ENCODE results near the gene PNPLA6. TPM values are rescaled to one million over a fixed set of nuclear protein-coding genes. Genes with fewer than 3 reads are reported as not detected.
A peak's percentile ranks its signal among the peaks of the same experiment; 100 is the strongest.

The PNPLA6 gene
- polyA plus RNA-seq, 4 donors, result 42.4 to 120 (median 78.4) TPM

GRCh38 chr19:7509625-7510024 lies 25.9 kb upstream of the PNPLA6 start:
- Histone ChIP-seq H3K27me3 (ENCODE audit: control insufficient read depth in 3 of 3, insufficient read depth in 3 of 3, low read length in 3 of 3) (peaks cover 0 to 2% (median 0%) of the 10 kb centered on the region in 3 donors), H3K4me1 (ENCODE audit: control insufficient read depth in 3 of 3, insufficient read depth in 2 of 3, low read depth in 1 of 3, low read length in 2 of 3) (peaks cover 0 to 9% (median 3%) of the 10 kb centered on the region in 3 donors), H3K27ac (ENCODE audit: low read depth in 1 of 3, low read length in 2 of 3) (no peak overlapping the region), H3K36me3 (ENCODE audit: control insufficient read depth in 3 of 3, insufficient read depth in 2 of 3, low read depth in 1 of 3, low read length in 3 of 3) (no peaks in the 10 kb centered on the region), H3K9me3 (ENCODE audit: control insufficient read depth in 2 of 2, insufficient read depth in 1 of 2, low read depth in 1 of 2, low read length in 1 of 2) (no peaks in the 10 kb centered on the region), H3K4me3 (ENCODE audit: low read depth in 1 of 3, low read length in 3 of 3) (no peak overlapping the region)
- DNase-seq (no peak), FAIRE-seq (no peak)
- 12 to 45% (median 39%) methylated on average over 3 of the region's 3 CpGs for WGBS, 3 donors

GRCh38 chr19:7512400-7512851 lies 23.1 kb upstream of the PNPLA6 start:
- no peaks in the 10 kb centered on the region for H3K27me3 ChIP-seq (ENCODE audit: control insufficient read depth in 3 of 3, insufficient read depth in 3 of 3, low read length in 3 of 3)
- no peak overlapping the region for H3K27ac ChIP-seq (ENCODE audit: low read depth in 1 of 3, low read length in 2 of 3)
- whole genome bisulfite sequencing, 3 donors, result 37 to 57% (median 51%) methylated on average over 6 of the region's 6 CpGs
- H3K4me3 ChIP-seq (ENCODE audit: low read depth in 1 of 3, low read length in 3 of 3), result no peak overlapping the region
- H3K4me1 ChIP-seq (ENCODE audit: control insufficient read depth in 3 of 3, insufficient read depth in 2 of 3, low read depth in 1 of 3, low read length in 2 of 3), result peaks cover 0 to 12% (median 0%) of the 10 kb centered on the region in 3 donors
- H3K36me3 ChIP-seq (ENCODE audit: control insufficient read depth in 3 of 3, insufficient read depth in 2 of 3, low read depth in 1 of 3, low read length in 3 of 3), result peaks cover 0 to 3% (median 0%) of the 10 kb centered on the region in 3 donors
- H3K9me3 ChIP-seq (ENCODE audit: control insufficient read depth in 2 of 2, insufficient read depth in 1 of 2, low read depth in 1 of 2, low read length in 1 of 2), result no peaks in the 10 kb centered on the region
- no peak for FAIRE-seq
- no peak for DNase-seq

- peaks cover 0 to 8% (median 0%) of the 10 kb centered on the region in 3 donors for H3K36me3 ChIP-seq (ENCODE audit: control insufficient read depth in 3 of 3, insufficient read depth in 2 of 3, low read depth in 1 of 3, low read length in 3 of 3)
- H3K4me3 ChIP-seq (ENCODE audit: low read depth in 1 of 3, low read length in 3 of 3), result no peak overlapping the region
- no peaks in the 10 kb centered on the region for H3K9me3 ChIP-seq (ENCODE audit: control insufficient read depth in 2 of 2, insufficient read depth in 1 of 2, low read depth in 1 of 2, low read length in 1 of 2)
- peaks cover 0 to 12% (median 0%) of the 10 kb centered on the region in 3 donors for H3K4me1 ChIP-seq (ENCODE audit: control insufficient read depth in 3 of 3, insufficient read depth in 2 of 3, low read depth in 1 of 3, low read length in 2 of 3)
- DNase-seq, result no peak
- no peaks in the 10 kb centered on the region for H3K27me3 ChIP-seq (ENCODE audit: control insufficient read depth in 3 of 3, insufficient read depth in 3 of 3, low read length in 3 of 3)
- H3K27ac ChIP-seq (ENCODE audit: low read depth in 1 of 3, low read length in 2 of 3), result peak overlapping the region in 1 of 3 donors; percentile 57
- no peak for FAIRE-seq
- 69 to 86% (median 82%) methylated on average over 5 of the region's 5 CpGs for WGBS, 3 donors
These were observed 21.5 kb upstream of the PNPLA6 start for GRCh38 chr19:7513809-7514642.

- H3K4me3 ChIP-seq (ENCODE audit: low read depth in 1 of 3, low read length in 3 of 3), result peak overlapping the region in 1 of 3 donors; percentile 24
- no peaks in the 10 kb centered on the region for H3K9me3 ChIP-seq (ENCODE audit: control insufficient read depth in 2 of 2, insufficient read depth in 1 of 2, low read depth in 1 of 2, low read length in 1 of 2)
- H3K27ac ChIP-seq (ENCODE audit: low read depth in 1 of 3, low read length in 2 of 3), result peak overlapping the region; percentile 43 to 96 (median 48)
- FAIRE-seq (no peak), DNase-seq (peak in 1 of 2 donors; percentile 24)
- 65 to 90% (median 81%) methylated on average over 13 of the region's 13 CpGs for WGBS, 3 donors
- peaks cover 0 to 12% (median 0%) of the 10 kb centered on the region in 3 donors for H3K4me1 ChIP-seq (ENCODE audit: control insufficient read depth in 3 of 3, insufficient read depth in 2 of 3, low read depth in 1 of 3, low read length in 2 of 3)
- peaks cover 0 to 18% (median 0%) of the 10 kb centered on the region in 3 donors for H3K36me3 ChIP-seq (ENCODE audit: control insufficient read depth in 3 of 3, insufficient read depth in 2 of 3, low read depth in 1 of 3, low read length in 3 of 3)
- no peaks in the 10 kb centered on the region for H3K27me3 ChIP-seq (ENCODE audit: control insufficient read depth in 3 of 3, insufficient read depth in 3 of 3, low read length in 3 of 3)
These were observed 20.3 kb upstream of the PNPLA6 start for GRCh38 chr19:7515110-7515644.

DNA sequence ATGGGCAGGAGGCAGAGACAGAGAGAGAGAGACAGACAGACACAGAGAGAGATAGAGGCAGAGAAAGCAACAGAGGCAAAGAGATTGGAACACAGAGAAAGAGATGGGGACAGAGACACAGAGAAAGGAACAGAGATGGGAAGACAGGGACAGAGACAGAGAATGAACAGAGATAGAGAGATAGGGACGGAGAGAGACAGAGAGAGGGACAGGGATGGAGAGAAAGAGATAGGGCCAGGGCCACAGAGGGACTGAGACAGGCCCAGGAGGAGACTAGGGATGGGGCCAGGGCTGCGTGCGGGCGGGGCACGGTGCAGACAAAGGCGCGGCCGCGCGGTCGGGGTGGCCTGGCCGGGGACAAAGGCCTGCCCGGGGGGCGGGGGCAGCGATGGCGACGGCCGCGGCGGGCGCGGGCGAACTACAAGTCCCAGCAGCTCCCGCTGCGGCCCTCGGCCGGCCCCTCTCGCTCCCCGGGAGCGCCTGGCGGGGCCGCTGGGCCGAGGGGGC lies 19.8 kb upstream of the PNPLA6 start, which contains the start of gene ZNF358:
TSS of gene ZNF358 (plus strand) at position 459 of the 507 bp plus-strand sequence. CDS start 3,140 bp downstream, outside the sequence.
- FAIRE-seq (no peak), DNase-seq (peak; percentile 80 to 90)
- WGBS, 3 donors, result 1 to 22% (median 7%) methylated on average over 1 to 33 of the region's 33 CpGs
- Histone ChIP-seq H3K9me3 (ENCODE audit: control insufficient read depth in 2 of 2, insufficient read depth in 1 of 2, low read depth in 1 of 2, low read length in 1 of 2) (no peaks in the 10 kb centered on the region), H3K27ac (ENCODE audit: low read depth in 1 of 3, low read length in 2 of 3) (peak within 1 kb of the TSS; percentile 43 to 96 (median 59)), H3K4me1 (ENCODE audit: control insufficient read depth in 3 of 3, insufficient read depth in 2 of 3, low read depth in 1 of 3, low read length in 2 of 3) (peaks cover 0 to 12% (median 0%) of the 10 kb centered on the region in 3 donors), H3K4me3 (ENCODE audit: low read depth in 1 of 3, low read length in 3 of 3) (peak within 1 kb of the TSS; percentile 51 to 87 (median 72)), H3K27me3 (ENCODE audit: control insufficient read depth in 3 of 3, insufficient read depth in 3 of 3, low read length in 3 of 3) (no peaks in the 10 kb centered on the region), H3K36me3 (ENCODE audit: control insufficient read depth in 3 of 3, insufficient read depth in 2 of 3, low read depth in 1 of 3, low read length in 3 of 3) (peaks cover 0 to 23% (median 0%) of the 10 kb centered on the region in 3 donors)

DNA sequence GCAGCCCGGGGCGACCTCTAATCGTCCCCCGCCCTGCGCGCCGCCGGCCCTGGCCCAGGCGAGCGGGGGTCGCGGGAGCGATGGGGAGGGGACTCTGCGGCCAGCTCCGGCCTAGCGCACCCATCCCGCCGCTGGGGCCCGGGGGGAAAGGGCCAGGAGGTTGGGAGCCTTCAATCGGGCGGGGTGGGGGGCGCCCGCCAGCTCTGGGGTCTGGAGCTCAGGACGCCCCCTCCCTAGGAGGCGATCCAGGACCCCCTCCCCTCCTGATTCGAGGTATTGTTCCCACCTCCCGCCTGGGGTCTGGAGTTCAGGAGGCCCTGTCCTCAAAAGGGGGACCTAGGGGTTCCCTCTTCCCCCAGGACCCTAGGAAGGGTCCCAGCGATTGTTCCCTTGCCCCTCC lies 19.2 kb upstream of the PNPLA6 start:
- DNase-seq (peak in 1 of 2 donors; percentile 28), FAIRE-seq (no peak)
- Histone ChIP-seq H3K27ac (ENCODE audit: low read depth in 1 of 3, low read length in 2 of 3) (peak overlapping the region in 2 of 3 donors; percentile 59), H3K27me3 (ENCODE audit: control insufficient read depth in 3 of 3, insufficient read depth in 3 of 3, low read length in 3 of 3) (no peaks in the 10 kb centered on the region), H3K4me1 (ENCODE audit: control insufficient read depth in 3 of 3, insufficient read depth in 2 of 3, low read depth in 1 of 3, low read length in 2 of 3) (peaks cover 0 to 12% (median 0%) of the 10 kb centered on the region in 3 donors), H3K36me3 (ENCODE audit: control insufficient read depth in 3 of 3, insufficient read depth in 2 of 3, low read depth in 1 of 3, low read length in 3 of 3) (peaks cover 0 to 26% (median 0%) of the 10 kb centered on the region in 3 donors), H3K9me3 (ENCODE audit: control insufficient read depth in 2 of 2, insufficient read depth in 1 of 2, low read depth in 1 of 2, low read length in 1 of 2) (no peaks in the 10 kb centered on the region), H3K4me3 (ENCODE audit: low read depth in 1 of 3, low read length in 3 of 3) (peak overlapping the region; percentile 51 to 87 (median 72))
- WGBS, 3 donors, result 3 to 4% (median 3%) methylated on average over 12 to 28 of the region's 28 CpGs

- H3K9me3 ChIP-seq (ENCODE audit: control insufficient read depth in 2 of 2, insufficient read depth in 1 of 2, low read depth in 1 of 2, low read length in 1 of 2), result no peaks in the 10 kb centered on the region
- H3K36me3 ChIP-seq (ENCODE audit: control insufficient read depth in 3 of 3, insufficient read depth in 2 of 3, low read depth in 1 of 3, low read length in 3 of 3), result peaks cover 0 to 26% (median 0%) of the 10 kb centered on the region in 3 donors
- no peaks in the 10 kb centered on the region for H3K27me3 ChIP-seq (ENCODE audit: control insufficient read depth in 3 of 3, insufficient read depth in 3 of 3, low read length in 3 of 3)
- DNase-seq (peak in 1 of 2 donors; percentile 31), FAIRE-seq (no peak)
- H3K4me1 ChIP-seq (ENCODE audit: control insufficient read depth in 3 of 3, insufficient read depth in 2 of 3, low read depth in 1 of 3, low read length in 2 of 3), result peaks cover 0 to 15% (median 1%) of the 10 kb centered on the region in 3 donors
- peak overlapping the region in 1 of 3 donors; percentile 59 for H3K27ac ChIP-seq (ENCODE audit: low read depth in 1 of 3, low read length in 2 of 3)
- peak overlapping the region in 2 of 3 donors; percentile 72 to 87 for H3K4me3 ChIP-seq (ENCODE audit: low read depth in 1 of 3, low read length in 3 of 3)
- WGBS, 3 donors, result 44 to 53% (median 44%) methylated on average over 4 of the region's 4 CpGs
These were observed 18.6 kb upstream of the PNPLA6 start for GRCh38 chr19:7516878-7517277.

Measured in small intestine (tissue), 7 donors.